ENCODE results near the gene DHRSX.

DNA sequence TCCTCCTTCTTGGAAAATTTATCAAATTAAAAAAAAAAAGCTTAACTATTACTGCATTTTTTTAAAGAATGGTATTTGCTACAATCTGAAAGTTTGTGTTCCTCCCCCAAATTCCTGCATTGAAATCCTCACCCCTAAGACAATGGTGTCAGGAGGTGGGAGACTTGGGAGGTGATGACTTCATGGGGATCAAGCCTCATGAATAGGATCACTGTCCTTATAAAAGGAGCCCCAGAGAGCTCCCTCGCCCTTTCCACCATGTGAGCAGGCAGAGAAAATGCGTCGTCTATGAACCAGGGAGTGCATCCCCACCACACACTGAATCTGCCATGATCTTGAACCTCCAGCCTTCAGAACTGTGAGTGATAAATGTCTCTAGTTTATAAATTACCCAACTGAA, 38.0 kb downstream of the DHRSX start:
- TF ChIP-seq, protein P1, sequence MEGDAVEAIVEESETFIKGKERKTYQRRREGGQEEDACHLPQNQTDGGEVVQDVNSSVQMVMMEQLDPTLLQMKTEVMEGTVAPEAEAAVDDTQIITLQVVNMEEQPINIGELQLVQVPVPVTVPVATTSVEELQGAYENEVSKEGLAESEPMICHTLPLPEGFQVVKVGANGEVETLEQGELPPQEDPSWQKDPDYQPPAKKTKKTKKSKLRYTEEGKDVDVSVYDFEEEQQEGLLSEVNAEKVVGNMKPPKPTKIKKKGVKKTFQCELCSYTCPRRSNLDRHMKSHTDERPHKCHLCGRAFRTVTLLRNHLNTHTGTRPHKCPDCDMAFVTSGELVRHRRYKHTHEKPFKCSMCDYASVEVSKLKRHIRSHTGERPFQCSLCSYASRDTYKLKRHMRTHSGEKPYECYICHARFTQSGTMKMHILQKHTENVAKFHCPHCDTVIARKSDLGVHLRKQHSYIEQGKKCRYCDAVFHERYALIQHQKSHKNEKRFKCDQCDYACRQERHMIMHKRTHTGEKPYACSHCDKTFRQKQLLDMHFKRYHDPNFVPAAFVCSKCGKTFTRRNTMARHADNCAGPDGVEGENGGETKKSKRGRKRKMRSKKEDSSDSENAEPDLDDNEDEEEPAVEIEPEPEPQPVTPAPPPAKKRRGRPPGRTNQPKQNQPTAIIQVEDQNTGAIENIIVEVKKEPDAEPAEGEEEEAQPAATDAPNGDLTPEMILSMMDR (IDR thresholded peaks at IDR 0.05) = no peak
- no peak for TF ChIP-seq EZH2phosphoT487 (IDR thresholded peaks at IDR 0.05)

Measured in neural progenitor cell (in vitro differentiated cells).